GM12878 (cell line): ENCODE measurements around the gene RGL4.

ENCODE experiments used
- CHD1 ChIP-seq: IDR thresholded peaks from 2 replicates; pipeline ENCODE4 v1.6.1; 2012; ENCODE audit warnings: low read depth, low read length, improper control_type of control experiment
- CTCF ChIP-seq, 3 experiments: IDR thresholded peaks in 2 of 3; conservative IDR thresholded peaks in 1 of 3; 2 replicates each; pipeline ENCODE4 v1.5.1; 2011; ENCODE audit warnings: low read depth in 3 of 3, low read length in 3 of 3, mild to moderate bottlenecking in 3 of 3, control low read depth in 2 of 3, moderate library complexity in 2 of 3, inconsistent platforms in 1 of 3, mixed read lengths in 1 of 3; ENCODE audit not compliant: control insufficient read depth in 2 of 3, insufficient read depth in 1 of 3; ENCODE audit errors: extremely low read depth in 1 of 3
- EZH2 ChIP-seq: IDR thresholded peaks from 2 replicates; pipeline ENCODE4 v1.6.1; 2012; ENCODE audit warnings: low read depth, mild to moderate bottlenecking, control low read depth, inconsistent platforms, low read length, borderline replicate concordance; ENCODE audit not compliant: control insufficient read depth
- FOS ChIP-seq: IDR thresholded peaks from 3 replicates; pipeline ENCODE4 v1.6.1; 2011; ENCODE audit warnings: borderline replicate concordance; ENCODE audit not compliant: insufficient read length; ENCODE audit errors: extremely low read depth
- HCFC1 ChIP-seq: fragments of 150-350 bp; IDR thresholded peaks from 2 replicates; pipeline ENCODE4 v1.6.1; 2014; ENCODE audit warnings: low read length
- LARP7 ChIP-seq: fragments of 450-650 bp; IDR thresholded peaks from 2 replicates; pipeline ENCODE4 v1.6.1; 2017; ENCODE audit warnings: mild to moderate bottlenecking
- POLR2A ChIP-seq: IDR thresholded peaks from 2 replicates; pipeline ENCODE4 v1.6.1; 2011; ENCODE audit warnings: low read depth, mild to moderate bottlenecking, low read length
- POLR2AphosphoS5 ChIP-seq: IDR thresholded peaks from 2 replicates; pipeline ENCODE4 v1.6.1; 2011; ENCODE audit warnings: mild to moderate bottlenecking, low read length, inconsistent platforms
- POU2F2 ChIP-seq: IDR thresholded peaks from 3 replicates; pipeline ENCODE4 v1.6.1; 2011; ENCODE audit warnings: low read depth, mild to moderate bottlenecking, low read length, borderline replicate concordance
- PRDM15 ChIP-seq: fragments of 450-650 bp; formaldehyde crosslinking; IDR thresholded peaks from 2 replicates; pipeline ENCODE4 v1.4.0; 2020; ENCODE audit warnings: mild to moderate bottlenecking, moderate library complexity
- ZNF207 ChIP-seq: fragments of 450-650 bp; IDR thresholded peaks from 2 replicates; pipeline ENCODE4 v1.6.1; 2014; ENCODE audit warnings: antibody characterized with exemption, mild to moderate bottlenecking, borderline replicate concordance

- no peak for TF ChIP-seq CTCF (IDR thresholded peaks at IDR 0.05 in 2 of 3, conservative IDR thresholded peaks at IDR 0.05 in 1 of 3; ENCODE audit: control insufficient read depth in 2 of 3, extremely low read depth in 1 of 3, insufficient read depth in 1 of 3, low read depth in 3 of 3, low read length in 3 of 3)
- no peak for TF ChIP-seq FOS
- no peak for TF ChIP-seq PRDM15
- no peak for TF ChIP-seq POLR2A
- TF ChIP-seq EZH2, result no peak
- no peak for TF ChIP-seq POLR2AphosphoS5
- TF ChIP-seq HCFC1, result no peak
- TF ChIP-seq POU2F2, result no peak
- no peak for TF ChIP-seq ZNF207
- no peak for TF ChIP-seq LARP7
- TF ChIP-seq CHD1, result no peak
Observed at GRCh38 chr22:23685205-23685784, 5.5 kb upstream of the RGL4 start.
